ENCODE results near the gene APLNR. TPM values are rescaled to one million over a fixed set of nuclear protein-coding genes. Genes with fewer than 3 reads are reported as not detected.
A peak's percentile ranks its signal among the peaks of the same experiment; 100 is the strongest.

APLNR gene
- total RNA-seq, 1 experiment from 2014 or later = not detected

DNA sequence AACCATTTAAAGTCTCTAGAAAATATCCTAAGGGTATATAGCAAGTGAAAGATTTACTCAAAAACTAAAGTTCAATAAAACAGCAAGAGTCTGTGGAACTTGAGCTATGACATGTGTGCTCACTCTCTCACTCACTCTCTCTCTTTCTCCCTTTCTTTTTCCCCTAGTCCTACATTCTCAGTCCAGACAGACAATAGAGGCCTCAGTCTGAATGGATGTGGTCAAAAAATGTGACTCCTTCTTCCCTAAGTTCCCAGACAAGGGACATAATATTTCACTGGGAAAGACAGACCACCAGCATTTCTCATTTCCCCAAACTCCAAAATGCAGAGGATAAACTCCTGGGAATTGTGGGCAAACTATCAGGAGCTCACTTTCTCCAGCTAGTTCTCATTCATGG, 17.6 kb upstream of the APLNR start:
- DNase-seq (ENCODE audit: extremely low read depth, low read depth) = no peak

DNA sequence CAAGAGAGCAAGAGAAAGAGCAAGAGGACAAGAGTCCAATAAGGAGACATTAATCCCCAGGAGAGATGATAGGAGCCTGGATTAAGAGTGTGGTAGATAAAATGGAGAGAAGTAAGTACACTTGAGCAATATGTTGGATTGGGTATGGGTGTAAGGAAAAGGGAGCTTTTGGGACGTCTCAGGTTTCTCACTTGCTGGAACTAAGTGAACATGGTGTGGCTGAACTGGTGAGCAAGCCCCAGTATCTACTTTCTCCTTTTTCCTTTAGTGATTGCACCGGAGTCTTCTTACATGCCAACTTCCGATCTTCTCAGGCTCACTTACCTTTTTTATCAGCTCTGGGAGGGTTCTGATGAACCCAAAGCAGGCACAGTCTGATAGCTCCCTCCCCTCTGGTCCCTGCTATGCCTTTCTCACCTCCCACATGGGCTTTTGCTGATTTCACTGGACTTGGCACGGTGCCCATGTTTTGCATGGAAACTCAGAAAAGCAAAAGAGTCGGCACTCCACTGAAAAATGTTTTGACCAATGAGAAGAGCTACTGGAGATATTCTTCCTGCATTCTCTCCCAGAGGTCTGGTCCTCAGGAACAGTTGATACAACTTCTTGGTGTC, 14.5 kb upstream of the APLNR start:
- no peak for DNase-seq (ENCODE audit: extremely low read depth, low read depth)

- no peak for DNase-seq (ENCODE audit: extremely low read depth, low read depth)
Observed at GRCh38 chr11:57251037-57251436, 14.0 kb upstream of the APLNR start.

DNA sequence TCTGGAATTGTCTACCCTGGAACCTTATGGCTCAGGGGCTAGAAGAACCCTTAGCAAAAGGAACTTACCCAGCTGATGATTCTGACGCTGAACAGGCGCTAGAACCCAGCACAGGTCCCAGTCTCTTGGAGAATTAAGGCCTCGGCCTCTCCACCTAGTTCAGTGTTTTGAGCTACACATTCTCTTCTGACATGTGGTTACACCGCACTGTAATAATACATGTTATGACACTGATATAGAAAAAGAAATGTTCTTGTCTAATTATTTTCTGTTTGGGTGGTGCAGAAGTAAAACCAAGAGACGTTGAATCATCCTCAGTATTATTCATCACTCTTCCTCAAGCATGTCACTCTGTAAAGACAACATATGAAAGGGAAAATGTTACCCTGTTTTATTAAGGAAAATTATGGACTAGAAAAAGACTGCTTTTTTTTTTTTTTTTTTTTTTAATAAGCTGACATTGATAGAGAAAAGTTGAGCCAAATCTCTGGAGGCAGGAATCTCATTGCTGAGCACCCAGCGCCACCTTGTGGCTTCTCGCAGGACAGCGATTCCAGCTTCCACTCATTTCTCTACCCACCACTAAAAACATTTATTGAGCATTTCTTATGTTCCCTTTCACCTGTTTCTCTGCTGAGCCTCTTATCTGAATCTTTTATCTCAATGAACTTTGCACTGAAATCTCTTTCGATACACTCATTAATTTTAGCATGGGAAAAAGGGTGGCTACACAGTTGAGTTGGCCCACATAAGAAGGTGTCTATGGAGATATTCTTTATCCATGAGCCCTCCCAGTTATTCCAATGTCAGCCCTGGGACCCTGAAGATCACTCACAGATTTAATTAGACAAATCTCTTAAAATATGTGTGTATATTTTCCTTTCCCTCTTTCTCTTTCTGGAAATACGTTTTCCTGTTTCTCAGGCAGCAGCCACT, 12.6 kb upstream of the APLNR start:
- DNase-seq (ENCODE audit: extremely low read depth, low read depth) = peak; percentile 38

DNA sequence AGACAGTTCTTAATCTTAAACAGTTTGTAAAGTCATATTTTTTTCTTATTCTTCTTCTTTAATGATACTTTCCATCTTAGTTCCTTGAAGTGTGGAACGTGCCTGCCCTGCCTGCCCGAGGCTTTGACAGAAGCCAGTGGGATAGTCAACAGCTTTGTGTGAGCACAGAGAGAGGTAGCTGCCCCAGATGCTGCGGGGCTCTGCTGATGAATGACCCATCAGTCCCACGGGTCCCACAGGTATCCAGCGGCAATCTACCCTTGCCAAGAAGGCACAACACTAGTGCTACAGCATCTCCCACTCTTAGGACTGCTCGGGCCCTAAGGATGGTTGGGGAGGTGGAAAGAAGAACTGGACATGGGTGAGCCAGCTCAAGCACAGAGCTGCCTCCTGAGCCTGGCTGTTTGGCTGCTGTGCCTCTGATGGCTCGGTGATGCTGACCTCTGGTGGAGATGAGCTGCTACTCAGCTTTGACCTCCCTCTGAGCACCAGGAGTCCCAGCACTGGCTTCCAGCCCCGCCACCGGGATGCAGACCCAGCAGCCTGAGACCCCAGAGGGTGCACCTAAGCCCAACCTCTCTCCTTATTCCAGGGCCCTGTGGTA, 11.8 kb upstream of the APLNR start:
- peak; percentile 40 for DNase-seq (ENCODE audit: extremely low read depth, low read depth)

DNA sequence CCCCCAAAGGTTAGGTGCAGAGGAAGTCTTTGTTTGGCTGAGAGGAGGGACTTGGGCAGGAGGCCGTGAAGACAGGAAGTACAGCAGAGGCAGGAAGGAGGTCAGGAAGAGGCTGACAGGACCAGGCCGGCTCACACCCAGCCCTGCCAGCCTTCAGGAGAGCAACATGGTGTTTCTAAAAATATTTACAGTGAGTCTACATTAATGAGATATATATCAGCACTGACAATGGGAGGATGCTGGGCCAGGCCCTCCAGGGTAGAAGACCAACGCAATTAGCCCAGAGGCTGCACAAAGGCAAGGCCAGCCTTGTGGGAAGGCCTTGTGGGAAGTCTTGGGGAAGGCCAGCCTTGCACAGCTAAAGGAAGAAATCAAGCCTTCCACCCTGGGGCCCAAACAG, 7.9 kb upstream of the APLNR start:
- DNase-seq (ENCODE audit: extremely low read depth, low read depth) = no peak

- DNase-seq (ENCODE audit: extremely low read depth, low read depth) = no peak
Observed at GRCh38 chr11:57241353-57241972, 4.4 kb upstream of the APLNR start.

GRCh38 chr11:57240757-57241156, 3.7 kb upstream of the APLNR start:
- no peak for DNase-seq (ENCODE audit: extremely low read depth, low read depth)

GRCh38 chr11:57240007-57240406, 3.0 kb upstream of the APLNR start:
- DNase-seq (ENCODE audit: extremely low read depth, low read depth) = no peak

GRCh38 chr11:57239348-57239747, 2.3 kb upstream of the APLNR start:
- no peak for DNase-seq (ENCODE audit: extremely low read depth, low read depth)

- DNase-seq (ENCODE audit: extremely low read depth, low read depth) = no peak
Observed at GRCh38 chr11:57235761-57236703, 1.0 kb downstream of the APLNR start.

DNA sequence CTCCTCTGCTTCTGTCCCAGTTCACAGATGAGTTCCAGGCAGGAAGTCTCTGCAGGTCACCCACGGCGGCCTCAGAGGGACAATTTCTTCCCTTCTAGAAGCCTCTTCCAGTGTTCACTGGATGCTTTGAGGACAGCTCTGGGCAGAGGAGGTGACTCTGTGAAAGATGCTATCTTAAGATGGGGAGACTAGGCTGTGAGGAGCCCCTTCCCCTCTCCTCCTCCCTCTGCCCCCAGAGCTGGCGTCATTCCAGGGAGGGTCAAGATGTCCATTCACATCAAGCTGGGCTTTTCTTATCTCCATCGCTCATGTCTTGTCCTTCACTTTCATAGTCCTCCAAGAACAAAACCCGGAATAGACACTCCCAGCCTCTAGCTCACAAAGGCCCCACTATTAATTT, 3.3 kb downstream of the APLNR start:
- DNase-seq (ENCODE audit: extremely low read depth, low read depth) = no peak

- no peak for DNase-seq (ENCODE audit: extremely low read depth, low read depth)
Observed at GRCh38 chr11:57231539-57232253, 5.4 kb downstream of the APLNR start.

DNA sequence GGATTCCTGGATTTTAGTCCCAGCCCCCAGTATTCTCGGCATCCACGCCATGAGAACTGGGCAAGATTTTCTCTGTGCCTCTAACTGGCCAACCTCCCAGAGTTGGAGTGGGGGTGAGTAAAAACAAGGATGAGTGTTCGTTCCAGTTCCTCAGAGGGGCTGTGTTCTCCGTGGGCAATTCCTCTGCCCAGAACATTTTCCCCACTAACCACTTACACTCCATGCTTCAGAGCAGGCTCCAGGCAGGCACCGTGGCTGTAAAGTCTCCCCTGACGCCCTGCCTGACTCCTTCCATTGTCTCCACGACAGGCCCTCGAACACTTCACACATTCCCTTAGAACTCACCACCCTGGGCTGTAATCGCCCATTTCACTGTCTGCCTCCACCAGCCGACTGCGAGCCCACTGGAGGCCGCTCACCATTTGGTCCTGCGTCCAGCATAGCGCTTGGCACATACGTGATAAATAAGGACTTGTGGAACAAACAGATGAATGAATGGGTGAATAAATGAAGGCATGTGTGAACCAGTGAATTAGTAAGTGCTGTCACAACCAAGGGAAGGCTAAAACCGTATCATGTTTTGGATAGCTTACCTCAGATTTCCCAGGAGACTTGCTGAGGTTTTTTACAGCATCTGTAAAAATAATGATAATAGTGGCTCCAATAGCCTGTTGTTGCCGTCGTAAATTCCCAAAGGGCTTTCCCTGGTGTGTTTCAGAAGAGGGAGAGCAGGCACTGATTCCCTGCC, 6.1 kb downstream of the APLNR start:
- no peak for DNase-seq (ENCODE audit: extremely low read depth, low read depth)

DNA sequence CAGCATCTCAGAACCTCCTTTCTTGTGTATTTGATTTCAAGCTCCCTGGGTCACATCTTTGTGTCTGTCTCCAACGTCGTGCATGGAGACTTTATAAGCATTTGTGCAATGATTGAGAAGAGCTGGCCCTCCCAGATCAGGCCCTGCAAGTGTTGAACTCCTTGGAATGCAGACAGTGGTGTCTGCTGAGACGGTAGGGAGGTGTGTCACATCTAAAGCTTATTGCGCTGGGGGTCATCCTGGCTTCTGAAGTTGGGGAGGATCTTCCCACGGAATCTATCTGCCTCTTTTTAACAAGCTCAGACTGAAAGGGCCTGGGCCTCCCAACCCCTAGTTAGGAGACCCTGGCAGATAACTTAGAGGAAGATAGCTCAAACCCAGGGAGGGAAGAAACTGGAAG, 6.7 kb downstream of the APLNR start:
- no peak for DNase-seq (ENCODE audit: extremely low read depth, low read depth)

DNA sequence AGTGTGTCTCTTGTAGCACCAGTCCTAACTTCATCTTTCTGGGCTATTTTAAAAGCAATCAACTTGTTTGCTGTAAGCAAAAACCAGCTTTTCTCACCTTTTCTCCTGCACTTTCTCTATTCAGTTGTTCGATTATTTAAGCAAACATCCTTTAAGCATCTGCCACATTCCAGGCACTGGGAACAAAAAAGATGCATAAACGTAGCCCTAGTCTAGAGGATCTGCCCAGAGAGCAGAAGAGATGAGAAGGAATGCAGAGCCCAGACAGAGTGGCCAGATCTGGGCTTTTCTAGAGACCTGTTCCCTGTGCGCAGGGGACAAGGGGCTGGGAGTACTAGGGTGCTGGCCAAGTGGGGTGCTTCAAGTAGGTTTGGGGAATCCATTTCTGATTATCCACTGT, 8.4 kb downstream of the APLNR start:
- DNase-seq (ENCODE audit: extremely low read depth, low read depth) = no peak

- DNase-seq (ENCODE audit: extremely low read depth, low read depth) = no peak
Observed at GRCh38 chr11:57224537-57224936, 12.5 kb downstream of the APLNR start.

DNA sequence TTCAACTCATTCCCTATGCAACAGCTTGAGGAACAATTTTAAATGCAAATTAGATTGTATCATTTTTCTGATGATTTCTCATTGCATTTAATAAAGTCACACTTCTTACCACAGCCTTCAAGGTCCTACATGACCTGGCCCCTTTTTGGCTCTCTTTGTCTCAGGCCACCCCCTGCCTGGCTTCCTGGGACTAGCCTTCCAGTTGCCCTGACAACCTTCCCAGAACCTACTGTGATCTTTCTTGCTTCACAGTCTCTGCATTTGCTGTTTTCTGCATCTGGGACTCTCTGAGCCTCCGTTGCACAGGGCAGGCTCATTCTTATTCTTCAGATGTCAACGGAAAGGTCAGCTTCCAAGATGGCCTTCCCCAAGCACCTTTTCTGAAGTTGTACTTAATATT, 12.9 kb downstream of the APLNR start:
- DNase-seq (ENCODE audit: extremely low read depth, low read depth) = no peak

GRCh38 chr11:57223601-57224000, 13.4 kb downstream of the APLNR start:
- DNase-seq (ENCODE audit: extremely low read depth, low read depth) = no peak

All from NCI-H460 (cell line).